Loucy (cell line): ENCODE measurements around the gene IL1B.

Experiments used
- H2AFZ ChIP-seq: fragments of 200-600 bp; sonication (generic); 2 replicates; pipeline ENCODE4 v1.6.0; 2016; ENCODE audit warnings: antibody characterized with exemption, mild to moderate bottlenecking, low read length, moderate library complexity
- H3F3A ChIP-seq: fragments of 200-600 bp; 2 replicates; pipeline ENCODE4 v1.6.0; 2016; ENCODE audit warnings: antibody characterized with exemption, low read depth, mild to moderate bottlenecking
- H3K27me3 ChIP-seq: fragments of 200-600 bp; sonication (generic); 2 replicates; pipeline ENCODE4 v1.6.1; 2014; ENCODE audit warnings: low read length, mild to moderate bottlenecking; ENCODE audit not compliant: insufficient read depth, poor library complexity, severe bottlenecking
- H3K36me3 ChIP-seq: fragments of 200-600 bp; sonication (generic); 2 replicates; pipeline ENCODE4 v1.6.1; 2016; ENCODE audit warnings: low read length; ENCODE audit not compliant: insufficient read depth
- H3K4me1 ChIP-seq: fragments of 200-600 bp; sonication (generic); 2 replicates; pipeline ENCODE4 v1.5.1; 2014; ENCODE audit warnings: low read length, mild to moderate bottlenecking; ENCODE audit not compliant: insufficient read depth, poor library complexity, severe bottlenecking
- H3K4me2 ChIP-seq: fragments of 200-600 bp; sonication (generic); 2 replicates; pipeline ENCODE4 v1.6.0; 2014; ENCODE audit warnings: antibody characterized with exemption, low read length, low read depth, mild to moderate bottlenecking; ENCODE audit not compliant: poor library complexity, severe bottlenecking
- H3K4me3 ChIP-seq: fragments of 200-600 bp; sonication (generic); 2 replicates; pipeline ENCODE4 v1.5.1; 2014; ENCODE audit warnings: low read length, mild to moderate bottlenecking, mixed read lengths; ENCODE audit not compliant: poor library complexity, severe bottlenecking
- H3K79me2 ChIP-seq: fragments of 200-600 bp; sonication (generic); 2 replicates; pipeline ENCODE4 v1.6.1; 2014; ENCODE audit warnings: low read length; ENCODE audit not compliant: insufficient read depth
- H3K9ac ChIP-seq: fragments of 200-600 bp; sonication (generic); 2 replicates; pipeline ENCODE4 v1.6.0; 2014; ENCODE audit warnings: mild to moderate bottlenecking, low read depth, low read length, moderate library complexity; ENCODE audit not compliant: poor library complexity, severe bottlenecking
- H3K9me2 ChIP-seq: fragments of 200-600 bp; sonication (generic); replicated peaks from 2 replicates; pipeline ENCODE4 v1.6.1; 2016; ENCODE audit warnings: low read depth, low read length, mixed read lengths
- H3K9me3 ChIP-seq: fragments of 200-600 bp; sonication (generic); 2 replicates; pipeline ENCODE4 v1.6.1; 2014; ENCODE audit warnings: mild to moderate bottlenecking, antibody characterized with exemption, low read length, low read depth; ENCODE audit not compliant: insufficient read depth
- H4K20me1 ChIP-seq: fragments of 200-600 bp; sonication (generic); 2 replicates; pipeline ENCODE4 v1.6.0; 2014; ENCODE audit warnings: antibody characterized with exemption, low read length, mild to moderate bottlenecking; ENCODE audit not compliant: insufficient read depth, poor library complexity, severe bottlenecking
- EZH2phosphoT487 ChIP-seq: fragments of 200-600 bp; IDR thresholded peaks from 2 replicates; pipeline ENCODE4 v1.6.1; 2018; ENCODE audit warnings: antibody characterized with exemption, mild to moderate bottlenecking, moderate library complexity, borderline replicate concordance
- TF ChIP-seq, protein P1 (sequence below): fragments of 200-600 bp; sonication (generic); conservative IDR thresholded peaks from 2 replicates; pipeline ENCODE4 v1.5.1; 2014; ENCODE audit warnings: mild to moderate bottlenecking, antibody characterized with exemption, low read length

Gene IL1B

DNA sequence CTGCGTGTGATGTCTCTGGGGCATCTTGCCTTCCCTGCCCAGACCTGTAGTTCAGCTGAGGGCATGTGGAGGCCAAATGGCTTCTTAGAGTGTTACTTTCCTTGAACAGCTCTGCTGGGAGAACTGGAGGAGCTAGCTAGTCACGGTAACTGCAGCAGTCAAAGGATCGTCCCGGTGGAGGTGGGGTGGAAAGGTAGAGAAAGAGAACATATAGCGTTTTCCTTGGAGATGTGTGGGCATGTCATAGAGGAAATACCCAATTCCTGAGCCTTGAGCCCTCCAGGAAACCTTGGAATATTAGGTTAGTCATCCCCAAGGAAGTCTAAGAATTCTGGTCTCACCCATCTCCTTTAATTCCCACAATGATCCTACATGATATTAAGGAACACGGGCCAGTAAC is 40.8 kb upstream of the IL1B start:
- Histone ChIP-seq H3K9me2 (no peaks in the 10 kb centered on the region), H3K9me3 (no peaks in the 10 kb centered on the region), H3K9ac (no peak overlapping the region), H3K4me2 (no peak overlapping the region), H2AFZ (no peak overlapping the region), H3K27me3 (no peaks in the 10 kb centered on the region), H3K4me1 (peaks cover 22% of the 10 kb centered on the region), H3K4me3 (no peak overlapping the region), H3K79me2 (no peaks in the 10 kb centered on the region), H3F3A (no peaks in the 10 kb centered on the region), H3K36me3 (no peaks in the 10 kb centered on the region), H4K20me1 (no peaks in the 10 kb centered on the region)
- TF ChIP-seq EZH2phosphoT487: no peak
- TF ChIP-seq, protein P1, sequence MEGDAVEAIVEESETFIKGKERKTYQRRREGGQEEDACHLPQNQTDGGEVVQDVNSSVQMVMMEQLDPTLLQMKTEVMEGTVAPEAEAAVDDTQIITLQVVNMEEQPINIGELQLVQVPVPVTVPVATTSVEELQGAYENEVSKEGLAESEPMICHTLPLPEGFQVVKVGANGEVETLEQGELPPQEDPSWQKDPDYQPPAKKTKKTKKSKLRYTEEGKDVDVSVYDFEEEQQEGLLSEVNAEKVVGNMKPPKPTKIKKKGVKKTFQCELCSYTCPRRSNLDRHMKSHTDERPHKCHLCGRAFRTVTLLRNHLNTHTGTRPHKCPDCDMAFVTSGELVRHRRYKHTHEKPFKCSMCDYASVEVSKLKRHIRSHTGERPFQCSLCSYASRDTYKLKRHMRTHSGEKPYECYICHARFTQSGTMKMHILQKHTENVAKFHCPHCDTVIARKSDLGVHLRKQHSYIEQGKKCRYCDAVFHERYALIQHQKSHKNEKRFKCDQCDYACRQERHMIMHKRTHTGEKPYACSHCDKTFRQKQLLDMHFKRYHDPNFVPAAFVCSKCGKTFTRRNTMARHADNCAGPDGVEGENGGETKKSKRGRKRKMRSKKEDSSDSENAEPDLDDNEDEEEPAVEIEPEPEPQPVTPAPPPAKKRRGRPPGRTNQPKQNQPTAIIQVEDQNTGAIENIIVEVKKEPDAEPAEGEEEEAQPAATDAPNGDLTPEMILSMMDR: no peak

DNA sequence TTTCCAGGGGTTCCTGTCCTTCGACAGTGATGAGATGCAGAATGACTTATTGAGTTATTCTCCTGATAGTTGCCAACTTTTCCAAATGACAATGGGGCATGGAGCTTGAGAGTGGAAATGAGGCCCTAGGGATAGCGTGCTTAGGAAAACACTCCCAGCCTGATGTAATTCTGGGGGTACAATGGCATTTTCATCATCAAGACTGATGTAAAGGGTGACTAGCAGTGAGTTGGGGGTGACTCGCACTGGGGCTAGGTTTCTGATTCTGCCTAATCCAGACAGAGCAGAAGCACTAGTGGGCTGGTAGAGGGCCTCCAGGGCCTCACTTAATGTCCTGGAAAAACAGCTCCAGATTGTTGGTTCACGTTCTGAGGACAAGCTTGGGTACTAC is 40.4 kb upstream of the IL1B start:
- Histone ChIP-seq H3K9me3 (no peaks in the 10 kb centered on the region), H3K4me2 (no peak overlapping the region), H3K79me2 (no peaks in the 10 kb centered on the region), H2AFZ (no peak overlapping the region), H3K36me3 (no peaks in the 10 kb centered on the region), H4K20me1 (no peaks in the 10 kb centered on the region), H3K9me2 (no peaks in the 10 kb centered on the region), H3K9ac (no peak overlapping the region), H3F3A (no peaks in the 10 kb centered on the region), H3K4me1 (peaks cover 22% of the 10 kb centered on the region), H3K4me3 (no peak overlapping the region), H3K27me3 (no peaks in the 10 kb centered on the region)
- TF ChIP-seq, protein P1: no peak
- TF ChIP-seq EZH2phosphoT487: no peak

DNA sequence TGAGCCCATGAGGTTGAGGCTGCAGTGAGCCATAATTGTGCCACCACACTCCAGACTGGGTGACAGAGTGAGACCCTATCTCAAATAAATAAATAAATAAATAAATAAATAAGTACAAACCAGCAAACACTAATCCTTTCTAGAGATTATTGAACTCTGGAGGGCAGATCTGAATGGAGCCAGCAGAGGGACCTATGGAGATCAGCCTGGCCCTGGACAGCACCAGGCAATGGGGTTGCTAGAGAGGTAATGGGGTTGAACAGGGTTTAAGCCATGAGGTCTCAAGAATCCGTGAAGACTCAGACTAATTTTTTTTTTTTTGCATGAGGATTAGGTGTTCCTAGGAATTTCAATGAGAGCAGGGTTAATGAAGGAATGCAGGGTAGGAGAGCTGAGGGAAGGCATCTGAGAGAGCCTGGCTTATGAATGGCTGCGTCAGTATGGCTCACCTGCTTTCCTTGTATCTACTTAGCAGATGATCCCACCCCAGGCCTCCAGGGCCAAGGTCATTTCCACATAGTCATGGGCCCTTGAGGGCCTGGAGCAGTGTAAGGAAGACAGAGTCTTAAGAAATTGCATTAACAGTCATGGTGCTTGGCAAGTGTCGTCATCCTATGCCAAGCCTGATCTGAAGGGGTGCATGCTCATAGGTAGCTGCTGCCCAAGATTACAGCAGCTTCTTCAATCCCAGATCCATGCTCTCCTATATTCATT is 39.8 kb upstream of the IL1B start:
- TF ChIP-seq, protein P1: 0 out of 2 replicates have a peak, but pooled peaks have one; percentile 20
- TF ChIP-seq EZH2phosphoT487: no peak

More for the DNA sequence above, 39.8 kb upstream of the IL1B start:
- peaks cover 18% of the 10 kb centered on the region for H3K4me1 ChIP-seq
- no peaks in the 10 kb centered on the region for H3K36me3 ChIP-seq
- no peak overlapping the region for H3K4me2 ChIP-seq
- no peak overlapping the region for H3K9ac ChIP-seq
- no peaks in the 10 kb centered on the region for H3K9me2 ChIP-seq
- H3K27me3 ChIP-seq: no peaks in the 10 kb centered on the region
- no peak overlapping the region for H3K4me3 ChIP-seq
- H3K79me2 ChIP-seq: no peaks in the 10 kb centered on the region
- H3F3A ChIP-seq: no peaks in the 10 kb centered on the region
- H2AFZ ChIP-seq: no peak overlapping the region
- no peaks in the 10 kb centered on the region for H4K20me1 ChIP-seq
- H3K9me3 ChIP-seq: no peaks in the 10 kb centered on the region
